Rectal smooth muscle tissue (tissue), 1 donor: ENCODE measurements around the gene HIC2.
"Not testable (repeated sequence)": the region's sequence is repeated elsewhere in the genome, so short reads cannot be mapped to it uniquely, and the experiment has no call there.

Experiments
- H3K27ac ChIP-seq: one replicate; pipeline ENCODE4 v1.7.0; 2013; ENCODE audit warnings: low read depth, low read length, inconsistent platforms
- H3K27me3 ChIP-seq: one replicate; pipeline ENCODE4 v1.7.0; 2013; ENCODE audit warnings: low read length; ENCODE audit not compliant: control insufficient read depth, insufficient read depth
- H3K36me3 ChIP-seq: one replicate; pipeline ENCODE4 v1.7.0; 2013; ENCODE audit warnings: low read length; ENCODE audit not compliant: control insufficient read depth, insufficient read depth
- H3K4me1 ChIP-seq: one replicate; pipeline ENCODE4 v1.7.0; 2013; ENCODE audit warnings: low read length; ENCODE audit not compliant: control insufficient read depth, insufficient read depth
- H3K4me3 ChIP-seq: one replicate; pipeline ENCODE4 v1.7.0; 2013; ENCODE audit warnings: low read length
- H3K9ac ChIP-seq: one replicate; pipeline ENCODE4 v1.7.0; 2013; ENCODE audit warnings: low read length

HIC2 gene

DNA sequence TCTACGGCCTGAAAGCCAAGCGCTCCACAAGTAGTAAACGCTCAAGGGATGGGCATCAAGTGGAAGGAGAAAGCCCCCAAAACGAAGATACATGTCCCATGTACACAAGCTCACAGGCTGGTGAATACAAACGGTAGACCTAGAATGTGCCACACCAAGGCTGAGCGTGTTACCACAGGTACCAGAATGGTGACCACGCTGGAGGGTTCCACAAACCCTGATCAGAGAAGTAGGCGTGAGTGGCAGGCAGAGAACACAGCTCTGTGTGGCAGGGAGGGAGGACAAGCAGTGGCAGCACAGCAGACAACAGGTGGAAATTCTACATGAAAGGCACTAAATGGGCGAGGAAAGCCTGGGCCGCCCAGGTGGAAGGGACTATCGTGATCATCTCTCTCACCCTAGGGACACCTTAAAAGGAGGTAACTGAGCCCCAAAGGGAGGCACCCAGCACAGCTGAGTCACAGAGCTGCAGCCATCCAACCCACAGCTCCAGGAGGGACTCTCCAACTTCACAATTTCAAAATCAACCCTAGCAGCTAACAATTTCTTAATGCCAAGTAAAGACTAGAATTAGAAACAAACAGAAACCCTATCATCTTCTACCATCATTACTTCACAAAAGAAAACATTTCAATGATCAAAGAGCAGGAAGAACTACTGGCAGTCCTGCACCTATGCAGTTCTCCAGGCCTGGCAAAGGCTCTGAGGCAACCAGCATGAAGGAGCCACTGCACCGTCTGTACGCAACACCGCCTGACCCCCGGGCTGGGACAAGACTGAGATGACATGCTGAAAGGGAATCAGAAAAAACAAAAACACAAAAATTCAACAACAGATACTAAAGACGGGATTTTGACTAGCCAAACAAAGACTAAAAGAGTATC lies 82.7 kb downstream of the HIC2 start:
- H3K36me3 ChIP-seq, H3K27ac ChIP-seq, H3K9ac ChIP-seq, H3K4me3 ChIP-seq, H3K4me1 ChIP-seq, H3K27me3 ChIP-seq: not testable (repeated sequence)
